Panc1 (cell line): ENCODE data around the gene CEP135. TPM values are rescaled to one million over a fixed set of nuclear protein-coding genes. Genes with fewer than 3 reads are reported as not detected.

ENCODE experiments used
- ATAC-seq: fragments of 200-7000 bp; cut with Tn5 transposase; 2 replicates; pipeline ENCODE4 v1.9.1; 2020; ENCODE audit warnings: mild to moderate bottlenecking, moderate library complexity
- BruUV-seq: library from RNA; stranded (reverse); fragments of 400-500 nt; replicated peaks from 2 replicates; lab custom pipeline; 2021; lab: Mats Ljungman, UMichigan
- CTCF ChIA-PET: fragments of 300-600 bp; sonication (Branson Sonifier 250); formaldehyde crosslinking; loops from one replicate; lab custom pipeline; 2022; ENCODE audit warnings: antibody characterized with exemption; lab: Charles Lee
- POLR2A ChIA-PET: fragments of 300-600 bp; sonication (Branson Sonifier 250); formaldehyde crosslinking; loops from one replicate; lab custom pipeline; 2022; ENCODE audit warnings: antibody characterized with exemption; lab: Charles Lee
- DNase-seq: peaks from one replicate; pipeline ENCODE4 v3.0.0-alpha.2; 2010; ENCODE audit warnings: low read depth, low spot score
- H3K27ac ChIP-seq: 2 replicates; pipeline ENCODE4 v1.5.1; 2011; ENCODE audit warnings: mild to moderate bottlenecking, low read length, inconsistent platforms
- H3K27me3 ChIP-seq: fragments of 200-500 bp; sonication (Bioruptor generic); 2 replicates; pipeline ENCODE4 v1.6.0; 2014; ENCODE audit warnings: low read length, inconsistent platforms; ENCODE audit not compliant: control insufficient read depth, insufficient read depth
- H3K36me3 ChIP-seq: fragments of 200-500 bp; sonication (Bioruptor generic); 2 replicates; pipeline ENCODE4 v1.5.1; 2014; ENCODE audit warnings: inconsistent platforms, mild to moderate bottlenecking, low read length, moderate library complexity; ENCODE audit not compliant: control insufficient read depth, insufficient read depth
- H3K4me1 ChIP-seq: 2 replicates; pipeline ENCODE4 v1.5.1; 2011; ENCODE audit warnings: inconsistent platforms, mild to moderate bottlenecking, low read length, moderate library complexity; ENCODE audit not compliant: control insufficient read depth, insufficient read depth
- H3K4me3 ChIP-seq, 2 experiments: 2 replicates each; pipeline ENCODE4 v1.5.1; 2011 to 2012; ENCODE audit warnings: low read depth in 2 of 2, low read length in 2 of 2, mild to moderate bottlenecking in 2 of 2, inconsistent platforms in 1 of 2, moderate library complexity in 1 of 2
- H3K9me3 ChIP-seq: fragments of 200-500 bp; sonication (Bioruptor generic); 2 replicates; pipeline ENCODE4 v1.5.1; 2014; ENCODE audit warnings: low read depth, mild to moderate bottlenecking, inconsistent platforms, low read length, moderate library complexity; ENCODE audit not compliant: control insufficient read depth, insufficient read depth
- POLR2AphosphoS5 ChIP-seq: IDR thresholded peaks from 2 replicates; pipeline ENCODE4 v1.6.1; 2012; ENCODE audit warnings: mild to moderate bottlenecking, low read depth, low read length, moderate library complexity
- SIN3A ChIP-seq: IDR thresholded peaks from 2 replicates; pipeline ENCODE4 v1.6.1; 2012; ENCODE audit warnings: low read depth, mild to moderate bottlenecking, low read length, moderate library complexity, borderline replicate concordance; ENCODE audit not compliant: insufficient read depth
- TCF7L2 ChIP-seq: IDR thresholded peaks from 2 replicates; pipeline ENCODE4 v1.6.1; 2011; ENCODE audit warnings: mild to moderate bottlenecking, low read depth, low read length, inconsistent platforms
- in situ Hi-C: cut with HindIII; loops from 2 replicates; pipeline ENCODE4 v1.10.0; 2016; ENCODE audit warnings: low sequenced_read_pairs, low pct_unique_long_range_greater_than_20kb
- intact Hi-C: fragments of 100-400 bp; cut with micrococcal nuclease; formaldehyde crosslinking; loops from one replicate; pipeline ENCODE4 v1.10.0; 2022; ENCODE audit not compliant: unreplicated experiment
- total RNA-seq: library from RNA; stranded (reverse); gene quantifications from one replicate; pipeline ENCODE4 v1.2.1, GENCODE V29; 2021; ENCODE audit not compliant: unreplicated experiment
- TF ChIP-seq, protein P1 (sequence below): fragments of 450-650 bp; IDR thresholded peaks from 2 replicates; pipeline ENCODE4 v1.5.1; 2017; ENCODE audit warnings: mild to moderate bottlenecking
- TF ChIP-seq, protein P2 (sequence below), 2 experiments: IDR thresholded peaks; 2 replicates each; pipeline ENCODE4 v1.6.1; 2011 to 2012; ENCODE audit warnings: low read depth in 2 of 2, control low read depth in 1 of 2, low read length in 1 of 2, mild to moderate bottlenecking in 1 of 2, moderate library complexity in 1 of 2; ENCODE audit not compliant: insufficient read depth in 1 of 2

Gene CEP135
- total RNA-seq, 1 experiment from 2014 or later = 9.5 TPM

DNA sequence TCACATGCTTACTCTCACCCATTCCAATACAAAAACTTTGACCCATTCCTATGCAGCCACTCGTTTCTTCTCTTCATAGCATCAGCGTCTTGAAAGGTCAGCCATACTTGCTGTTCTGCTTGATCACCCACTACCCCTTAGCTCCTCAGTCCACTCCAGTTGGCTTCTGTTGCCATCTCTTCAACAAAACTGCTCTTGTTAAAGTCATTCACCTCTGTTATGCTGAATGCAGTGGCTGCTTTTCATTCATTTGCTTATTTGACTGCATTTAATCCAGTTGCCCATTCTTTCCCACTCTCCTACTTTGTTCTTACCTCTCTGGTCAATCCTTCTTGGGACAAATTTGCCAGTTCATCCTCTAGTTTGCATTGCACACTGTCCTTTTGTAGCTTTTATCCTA, 24.9 kb downstream of the CEP135 start:
- H3K9me3 ChIP-seq = no peaks in the 10 kb centered on the region
- no peaks in the 10 kb centered on the region for H3K4me1 ChIP-seq
- TF ChIP-seq, protein P1, sequence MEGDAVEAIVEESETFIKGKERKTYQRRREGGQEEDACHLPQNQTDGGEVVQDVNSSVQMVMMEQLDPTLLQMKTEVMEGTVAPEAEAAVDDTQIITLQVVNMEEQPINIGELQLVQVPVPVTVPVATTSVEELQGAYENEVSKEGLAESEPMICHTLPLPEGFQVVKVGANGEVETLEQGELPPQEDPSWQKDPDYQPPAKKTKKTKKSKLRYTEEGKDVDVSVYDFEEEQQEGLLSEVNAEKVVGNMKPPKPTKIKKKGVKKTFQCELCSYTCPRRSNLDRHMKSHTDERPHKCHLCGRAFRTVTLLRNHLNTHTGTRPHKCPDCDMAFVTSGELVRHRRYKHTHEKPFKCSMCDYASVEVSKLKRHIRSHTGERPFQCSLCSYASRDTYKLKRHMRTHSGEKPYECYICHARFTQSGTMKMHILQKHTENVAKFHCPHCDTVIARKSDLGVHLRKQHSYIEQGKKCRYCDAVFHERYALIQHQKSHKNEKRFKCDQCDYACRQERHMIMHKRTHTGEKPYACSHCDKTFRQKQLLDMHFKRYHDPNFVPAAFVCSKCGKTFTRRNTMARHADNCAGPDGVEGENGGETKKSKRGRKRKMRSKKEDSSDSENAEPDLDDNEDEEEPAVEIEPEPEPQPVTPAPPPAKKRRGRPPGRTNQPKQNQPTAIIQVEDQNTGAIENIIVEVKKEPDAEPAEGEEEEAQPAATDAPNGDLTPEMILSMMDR = no peak
- TF ChIP-seq POLR2AphosphoS5 (no peak), SIN3A (no peak), TCF7L2 (no peak)
- TF ChIP-seq, protein P2, sequence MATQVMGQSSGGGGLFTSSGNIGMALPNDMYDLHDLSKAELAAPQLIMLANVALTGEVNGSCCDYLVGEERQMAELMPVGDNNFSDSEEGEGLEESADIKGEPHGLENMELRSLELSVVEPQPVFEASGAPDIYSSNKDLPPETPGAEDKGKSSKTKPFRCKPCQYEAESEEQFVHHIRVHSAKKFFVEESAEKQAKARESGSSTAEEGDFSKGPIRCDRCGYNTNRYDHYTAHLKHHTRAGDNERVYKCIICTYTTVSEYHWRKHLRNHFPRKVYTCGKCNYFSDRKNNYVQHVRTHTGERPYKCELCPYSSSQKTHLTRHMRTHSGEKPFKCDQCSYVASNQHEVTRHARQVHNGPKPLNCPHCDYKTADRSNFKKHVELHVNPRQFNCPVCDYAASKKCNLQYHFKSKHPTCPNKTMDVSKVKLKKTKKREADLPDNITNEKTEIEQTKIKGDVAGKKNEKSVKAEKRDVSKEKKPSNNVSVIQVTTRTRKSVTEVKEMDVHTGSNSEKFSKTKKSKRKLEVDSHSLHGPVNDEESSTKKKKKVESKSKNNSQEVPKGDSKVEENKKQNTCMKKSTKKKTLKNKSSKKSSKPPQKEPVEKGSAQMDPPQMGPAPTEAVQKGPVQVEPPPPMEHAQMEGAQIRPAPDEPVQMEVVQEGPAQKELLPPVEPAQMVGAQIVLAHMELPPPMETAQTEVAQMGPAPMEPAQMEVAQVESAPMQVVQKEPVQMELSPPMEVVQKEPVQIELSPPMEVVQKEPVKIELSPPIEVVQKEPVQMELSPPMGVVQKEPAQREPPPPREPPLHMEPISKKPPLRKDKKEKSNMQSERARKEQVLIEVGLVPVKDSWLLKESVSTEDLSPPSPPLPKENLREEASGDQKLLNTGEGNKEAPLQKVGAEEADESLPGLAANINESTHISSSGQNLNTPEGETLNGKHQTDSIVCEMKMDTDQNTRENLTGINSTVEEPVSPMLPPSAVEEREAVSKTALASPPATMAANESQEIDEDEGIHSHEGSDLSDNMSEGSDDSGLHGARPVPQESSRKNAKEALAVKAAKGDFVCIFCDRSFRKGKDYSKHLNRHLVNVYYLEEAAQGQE (IDR thresholded peaks at IDR 0.05; ENCODE audit: insufficient read depth in 1 of 2, low read depth in 2 of 2, low read length in 1 of 2) = no peak
- H3K4me3 ChIP-seq = no peak overlapping the region
- ATAC-seq = no peak
- H3K27ac ChIP-seq = no peak overlapping the region
- H3K27me3 ChIP-seq = no peaks in the 10 kb centered on the region
- in situ Hi-C loops (no loop called here), intact Hi-C loops (no loop called here)
- ChIA-PET POLR2A (no interaction called here), CTCF (no interaction called here)
- BruUV-seq = no TSS peak
- no peaks in the 10 kb centered on the region for H3K36me3 ChIP-seq
- DNase-seq = no peak

DNA sequence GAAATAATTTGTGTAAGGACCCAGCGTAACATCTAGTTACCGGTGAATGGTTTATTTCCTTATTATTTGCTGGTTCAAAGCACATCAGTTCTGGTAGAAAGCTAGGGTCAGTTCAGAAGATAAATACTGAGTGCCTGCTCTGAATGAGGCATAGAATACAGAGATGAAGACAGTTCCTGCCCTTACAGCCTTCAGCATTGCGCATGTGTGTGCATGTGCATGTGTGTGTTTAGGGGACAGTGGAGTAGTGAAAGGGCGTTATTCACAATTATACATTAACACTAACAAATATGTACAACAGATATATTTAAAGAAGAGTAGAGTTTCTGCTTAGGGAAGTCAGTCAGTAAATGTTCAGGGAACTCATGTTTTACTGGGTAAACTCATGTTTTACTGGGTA, 29.1 kb downstream of the CEP135 start:
- in situ Hi-C loops = no loop called here

More for the DNA sequence above, 29.1 kb downstream of the CEP135 start:
- ChIA-PET POLR2A (no interaction called here), CTCF (interaction anchor here (0.8 kb wide), 1 partner anchor 29 kb away, joined by 3 read pairs; the partner anchor contains the start of gene CEP135)
- no peaks in the 10 kb centered on the region; the same call in 1 of the 2 replicates for H3K36me3 ChIP-seq
- no TSS peak for BruUV-seq
- DNase-seq (no peak), ATAC-seq (no peak)
- H3K4me3 ChIP-seq = no peak overlapping the region
- intact Hi-C loops = no loop called here
- no peaks in the 10 kb centered on the region for H3K27me3 ChIP-seq
- no peak overlapping the region for H3K27ac ChIP-seq
- TF ChIP-seq TCF7L2 (no peak), POLR2AphosphoS5 (no peak), SIN3A (no peak)
- TF ChIP-seq, protein P2 (IDR thresholded peaks at IDR 0.05; ENCODE audit: insufficient read depth in 1 of 2, low read depth in 2 of 2, low read length in 1 of 2) = no peak
- TF ChIP-seq, protein P1 = no peak
- no peaks in the 10 kb centered on the region for H3K4me1 ChIP-seq
- no peaks in the 10 kb centered on the region for H3K9me3 ChIP-seq
